Osteoblast (primary cell): ENCODE data around the gene KY. TPM values are rescaled to one million over a fixed set of nuclear protein-coding genes. Genes with fewer than 3 reads are reported as not detected.
A peak's percentile ranks its signal among the peaks of the same experiment; 100 is the strongest.

Experiments
- DNase-seq: peaks from one replicate; pipeline ENCODE4 v3.0.0; 2011; ENCODE audit warnings: low spot score, mixed read lengths; ENCODE audit not compliant: insufficient read length; ENCODE audit errors: missing footprints
- H2AFZ ChIP-seq: 2 replicates; pipeline ENCODE4 v1.6.0; 2011; ENCODE audit warnings: mild to moderate bottlenecking, low read length
- H3K27ac ChIP-seq: 2 replicates; pipeline ENCODE4 v1.5.1; 2011; ENCODE audit warnings: mild to moderate bottlenecking, low read depth, low read length, moderate library complexity
- H3K27me3 ChIP-seq: 2 replicates; pipeline ENCODE4 v1.6.0; 2012; ENCODE audit warnings: mild to moderate bottlenecking, control low read depth, inconsistent platforms, low read length, moderate library complexity; ENCODE audit not compliant: insufficient read depth
- H3K36me3 ChIP-seq: 2 replicates; pipeline ENCODE4 v1.5.1; 2011; ENCODE audit warnings: mild to moderate bottlenecking, low read length, control low read depth, moderate library complexity; ENCODE audit not compliant: insufficient read depth
- H3K4me1 ChIP-seq: 2 replicates; pipeline ENCODE4 v1.5.1; 2011; ENCODE audit warnings: mild to moderate bottlenecking, low read length, control low read depth, moderate library complexity; ENCODE audit not compliant: insufficient read depth
- H3K4me2 ChIP-seq: 2 replicates; pipeline ENCODE4 v1.6.0; 2011; ENCODE audit warnings: mild to moderate bottlenecking, low read length; ENCODE audit not compliant: insufficient read depth
- H3K4me3 ChIP-seq: fragments of 200-600 bp; sonication (generic); 3 replicates; pipeline ENCODE4 v1.5.1; 2012; ENCODE audit warnings: mild to moderate bottlenecking, low read length, inconsistent platforms; ENCODE audit not compliant: insufficient read depth
- H3K79me2 ChIP-seq: 2 replicates; pipeline ENCODE4 v1.6.0; 2012; ENCODE audit warnings: mild to moderate bottlenecking, low read length, control low read depth, inconsistent platforms; ENCODE audit not compliant: insufficient read depth
- H3K9me3 ChIP-seq: 2 replicates; pipeline ENCODE4 v1.5.1; 2011; ENCODE audit warnings: low read depth, low read length, control low read depth
- H4K20me1 ChIP-seq: 2 replicates; pipeline ENCODE4 v1.6.0; 2012; ENCODE audit warnings: mild to moderate bottlenecking, low read length, control low read depth; ENCODE audit not compliant: insufficient read depth
- total RNA-seq: library from RNA; depleted of rRNA; stranded (reverse); fragments of >200 nt; gene quantifications from 2 replicates; pipeline ENCODE4 v1.2.3, GENCODE V29; 2012
- TF ChIP-seq, protein P1 (sequence below): IDR thresholded peaks from 2 replicates; pipeline ENCODE4 v1.5.1; 2011; ENCODE audit warnings: mild to moderate bottlenecking, low read depth, low read length, moderate library complexity; ENCODE audit errors: extremely low read depth

The KY gene
- total RNA-seq, 1 donor: 3.6 TPM

DNA sequence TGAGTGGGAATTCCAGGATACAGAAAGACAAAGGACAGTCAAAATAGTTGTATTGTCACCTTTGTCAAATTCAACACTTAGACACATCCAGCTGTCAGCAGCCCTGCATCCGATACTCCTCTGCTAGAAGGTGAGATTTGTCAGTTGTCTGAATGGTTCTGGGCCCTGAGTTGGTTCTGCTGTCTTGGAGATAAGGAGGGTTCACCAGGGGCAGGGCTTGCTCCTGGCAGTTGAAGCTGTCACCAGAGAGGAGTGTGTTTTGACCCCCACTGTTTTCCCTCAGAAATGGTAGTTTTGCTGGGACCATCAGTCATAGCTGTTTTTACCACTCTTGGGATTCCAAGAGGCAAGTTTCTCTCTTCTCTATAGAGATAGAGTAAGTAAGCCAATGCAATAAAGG, 3.2 kb upstream of the KY start:
- no peaks in the 10 kb centered on the region for H3K36me3 ChIP-seq
- peaks cover 28% of the 10 kb centered on the region for H3K4me1 ChIP-seq
- H3K4me3 ChIP-seq: no peak overlapping the region
- H3K9me3 ChIP-seq: no peaks in the 10 kb centered on the region
- H3K27me3 ChIP-seq: no peaks in the 10 kb centered on the region
- no peak overlapping the region for H3K4me2 ChIP-seq
- H3K27ac ChIP-seq: no peak overlapping the region
- no peaks in the 10 kb centered on the region for H4K20me1 ChIP-seq
- TF ChIP-seq, protein P1, sequence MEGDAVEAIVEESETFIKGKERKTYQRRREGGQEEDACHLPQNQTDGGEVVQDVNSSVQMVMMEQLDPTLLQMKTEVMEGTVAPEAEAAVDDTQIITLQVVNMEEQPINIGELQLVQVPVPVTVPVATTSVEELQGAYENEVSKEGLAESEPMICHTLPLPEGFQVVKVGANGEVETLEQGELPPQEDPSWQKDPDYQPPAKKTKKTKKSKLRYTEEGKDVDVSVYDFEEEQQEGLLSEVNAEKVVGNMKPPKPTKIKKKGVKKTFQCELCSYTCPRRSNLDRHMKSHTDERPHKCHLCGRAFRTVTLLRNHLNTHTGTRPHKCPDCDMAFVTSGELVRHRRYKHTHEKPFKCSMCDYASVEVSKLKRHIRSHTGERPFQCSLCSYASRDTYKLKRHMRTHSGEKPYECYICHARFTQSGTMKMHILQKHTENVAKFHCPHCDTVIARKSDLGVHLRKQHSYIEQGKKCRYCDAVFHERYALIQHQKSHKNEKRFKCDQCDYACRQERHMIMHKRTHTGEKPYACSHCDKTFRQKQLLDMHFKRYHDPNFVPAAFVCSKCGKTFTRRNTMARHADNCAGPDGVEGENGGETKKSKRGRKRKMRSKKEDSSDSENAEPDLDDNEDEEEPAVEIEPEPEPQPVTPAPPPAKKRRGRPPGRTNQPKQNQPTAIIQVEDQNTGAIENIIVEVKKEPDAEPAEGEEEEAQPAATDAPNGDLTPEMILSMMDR: no peak
- DNase-seq: no peak
- no peaks in the 10 kb centered on the region for H3K79me2 ChIP-seq
- peak overlapping the region; percentile 11 for H2AFZ ChIP-seq

DNA sequence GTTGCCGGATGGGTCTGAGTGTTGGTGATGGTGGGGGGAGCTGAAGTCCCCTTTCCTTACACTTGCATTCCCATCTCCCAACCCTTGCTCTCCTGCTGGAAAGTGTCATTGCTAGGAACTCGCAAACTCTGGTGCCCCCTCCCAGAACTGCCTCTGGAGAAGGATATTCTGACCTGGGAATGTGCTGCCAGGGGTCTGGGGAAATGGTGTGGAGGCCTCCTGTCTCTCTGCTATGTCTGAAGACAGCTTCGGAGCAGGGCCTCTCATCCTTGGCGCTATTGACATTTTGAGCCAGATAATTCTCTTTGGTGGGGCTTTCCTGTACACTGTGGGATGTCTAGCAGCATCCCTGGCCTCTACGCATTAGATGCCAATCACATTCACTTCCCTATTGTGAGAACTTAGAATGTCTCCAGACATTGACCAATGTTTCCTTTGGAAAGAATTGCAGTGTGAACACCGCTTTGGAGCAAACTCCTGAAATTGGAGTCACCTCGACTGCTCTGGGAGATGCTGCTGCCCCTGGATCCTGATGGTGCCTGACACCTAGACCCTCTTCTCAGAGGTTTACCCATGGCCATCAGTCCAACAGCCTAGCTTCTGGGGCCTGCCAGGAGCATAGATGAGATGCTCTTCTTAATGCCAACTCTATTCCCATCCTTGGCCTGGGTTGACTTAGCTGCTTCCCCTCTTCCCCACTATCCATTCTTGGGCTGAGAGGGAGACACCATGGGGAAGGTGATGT, 2.2 kb upstream of the KY start:
- H3K79me2 ChIP-seq: no peaks in the 10 kb centered on the region
- no peaks in the 10 kb centered on the region for H3K36me3 ChIP-seq
- H4K20me1 ChIP-seq: no peaks in the 10 kb centered on the region
- TF ChIP-seq, protein P1: no peak
- no peak overlapping the region for H3K4me3 ChIP-seq
- H3K27me3 ChIP-seq: no peaks in the 10 kb centered on the region
- no peak overlapping the region for H2AFZ ChIP-seq
- H3K9me3 ChIP-seq: no peaks in the 10 kb centered on the region
- peak overlapping the region; percentile 42 for H3K27ac ChIP-seq
- peaks cover 28% of the 10 kb centered on the region for H3K4me1 ChIP-seq
- no peak overlapping the region for H3K4me2 ChIP-seq
- DNase-seq: no peak

DNA sequence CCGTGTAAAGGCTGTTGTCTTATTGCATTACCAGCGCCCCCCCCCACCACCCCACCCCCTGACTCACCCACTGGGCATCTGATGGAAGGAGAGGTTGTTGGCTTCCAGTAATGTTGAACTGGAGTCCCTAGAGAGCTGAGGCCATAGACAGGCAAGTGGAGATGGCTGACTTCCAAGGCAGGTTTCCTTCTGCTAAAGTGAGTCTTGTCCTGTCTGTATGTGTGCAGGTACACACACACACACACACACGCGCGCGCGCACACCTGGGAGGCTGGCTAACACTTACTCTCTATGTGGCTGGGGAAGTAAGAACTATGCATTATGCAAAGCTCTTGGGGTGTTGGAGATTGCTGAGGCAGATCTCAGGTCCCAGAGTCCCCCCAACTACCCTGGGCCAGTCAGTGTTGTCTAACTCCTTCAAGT, 1.6 kb upstream of the KY start:
- Histone ChIP-seq H3K27ac (peak overlapping the region; percentile 87), H3K4me1 (peaks cover 28% of the 10 kb centered on the region), H3K27me3 (no peaks in the 10 kb centered on the region), H3K36me3 (no peaks in the 10 kb centered on the region), H3K79me2 (no peaks in the 10 kb centered on the region), H3K4me3 (no peak overlapping the region), H3K9me3 (no peaks in the 10 kb centered on the region), H2AFZ (no peak overlapping the region), H3K4me2 (peak overlapping the region; percentile 87), H4K20me1 (no peaks in the 10 kb centered on the region)
- peak; percentile 93 for DNase-seq
- TF ChIP-seq, protein P1: no peak

DNA sequence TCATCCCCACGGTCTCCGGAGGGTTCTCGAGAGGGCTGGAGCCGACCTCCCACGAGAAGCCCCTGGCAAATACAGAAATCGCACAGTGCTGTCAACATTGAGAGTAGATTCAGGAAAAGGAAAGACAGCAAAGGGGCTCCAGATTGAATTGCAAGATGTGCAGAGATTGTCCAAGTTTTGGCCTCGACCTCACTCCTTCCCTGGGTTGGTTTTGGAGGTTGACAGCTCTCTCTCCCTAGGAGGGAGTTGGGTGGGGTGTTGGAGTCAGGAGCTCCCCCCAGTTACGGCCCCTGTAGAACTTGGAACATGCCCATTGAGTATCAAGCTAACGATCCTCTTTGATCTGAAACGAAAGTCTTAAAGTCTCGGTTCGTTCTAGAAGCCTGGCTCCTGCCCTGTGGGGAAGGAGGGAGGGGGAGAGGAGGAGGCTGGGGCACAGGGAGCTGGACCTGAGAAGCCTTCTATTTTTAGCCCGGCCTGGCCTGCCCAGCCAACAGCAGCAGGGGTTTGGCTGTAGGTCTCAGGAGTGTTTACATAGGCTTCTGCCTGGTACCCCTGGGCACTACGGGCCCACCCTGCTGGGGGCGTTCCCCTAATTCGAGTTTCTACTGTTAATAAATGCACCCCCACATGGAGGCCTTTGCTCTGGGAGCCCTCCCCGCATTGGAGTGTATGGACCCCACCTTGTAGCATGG, 672 bp upstream of the KY start:
- Histone ChIP-seq H3K4me3 (peak overlapping the region; percentile 78), H3K27ac (peak overlapping the region; percentile 87), H3K79me2 (no peaks in the 10 kb centered on the region), H3K4me2 (peak overlapping the region; percentile 87), H3K4me1 (peaks cover 28% of the 10 kb centered on the region), H3K36me3 (no peaks in the 10 kb centered on the region), H4K20me1 (no peaks in the 10 kb centered on the region), H3K27me3 (no peaks in the 10 kb centered on the region), H2AFZ (peak overlapping the region; percentile 88), H3K9me3 (no peaks in the 10 kb centered on the region)
- TF ChIP-seq, protein P1: no peak
- peak; percentile 90 for DNase-seq
